Karpas-422 (cell line): ENCODE results near the gene STAC3. TPM values are rescaled to one million over a fixed set of nuclear protein-coding genes. Genes with fewer than 3 reads are reported as not detected.

Source experiments
- DNase-seq: peaks from one replicate; pipeline ENCODE4 v3.0.0-alpha.2; 2015
- H2AFZ ChIP-seq: fragments of 200-600 bp; sonication (generic); 2 replicates; pipeline ENCODE4 v1.6.1; 2014; ENCODE audit warnings: antibody characterized with exemption, low read length, mixed read lengths
- H3K27ac ChIP-seq: fragments of 200-600 bp; sonication (generic); 2 replicates; pipeline ENCODE4 v1.5.1; 2014; ENCODE audit warnings: mild to moderate bottlenecking, low read length, moderate library complexity
- H3K27me3 ChIP-seq: fragments of 200-600 bp; sonication (generic); 2 replicates; pipeline ENCODE4 v1.6.1; 2014; ENCODE audit warnings: low read length, mixed read lengths
- H3K36me3 ChIP-seq: fragments of 200-600 bp; sonication (generic); 2 replicates; pipeline ENCODE4 v1.6.1; 2014; ENCODE audit warnings: low read length, mixed read lengths; ENCODE audit not compliant: insufficient read depth
- H3K4me1 ChIP-seq: fragments of 200-600 bp; sonication (generic); 2 replicates; pipeline ENCODE4 v1.6.1; 2014; ENCODE audit warnings: mild to moderate bottlenecking, low read length, mixed read lengths
- H3K4me2 ChIP-seq: fragments of 200-600 bp; sonication (generic); 2 replicates; pipeline ENCODE4 v1.6.1; 2014; ENCODE audit warnings: low read length, low read depth, mild to moderate bottlenecking; ENCODE audit not compliant: poor library complexity, severe bottlenecking
- H3K4me3 ChIP-seq: fragments of 200-600 bp; sonication (generic); 2 replicates; pipeline ENCODE4 v1.5.1; 2014; ENCODE audit warnings: mild to moderate bottlenecking, antibody characterized with exemption, low read length, mixed read lengths
- H3K79me2 ChIP-seq: fragments of 200-600 bp; sonication (generic); 2 replicates; pipeline ENCODE4 v1.6.1; 2014; ENCODE audit warnings: mild to moderate bottlenecking, low read length, mixed read lengths
- H3K9ac ChIP-seq: fragments of 200-600 bp; sonication (generic); 2 replicates; pipeline ENCODE4 v1.6.0; 2014; ENCODE audit warnings: low read length
- H3K9me2 ChIP-seq: fragments of 200-600 bp; sonication (generic), shearing (Covaris generic); replicated peaks from 2 replicates; pipeline ENCODE4 v1.6.0; 2014; ENCODE audit warnings: mild to moderate bottlenecking, low read length, moderate library complexity; ENCODE audit not compliant: insufficient read depth
- H3K9me3 ChIP-seq: fragments of 300-700, 200-600 bp; sonication (generic); 2 replicates; pipeline ENCODE4 v1.6.1; 2014; ENCODE audit warnings: low read length, mixed read lengths
- H4K20me1 ChIP-seq: fragments of 200-600 bp; sonication (generic); 2 replicates; pipeline ENCODE4 v1.6.1; 2014; ENCODE audit warnings: mild to moderate bottlenecking, antibody characterized with exemption, low read length, low read depth; ENCODE audit not compliant: insufficient read depth
- total RNA-seq: library from RNA; depleted of rRNA; stranded (reverse); fragments of >200 nt; shearing (Covaris generic); gene quantifications from 2 replicates; pipeline ENCODE4 v1.2.3, GENCODE V29; 2014; ENCODE audit warnings: low replicate concordance

Gene STAC3
- total RNA-seq, 1 experiment from 2014 or later: 5.9 TPM

GRCh38 chr12:57240066-57240921 is 10.7 kb downstream of the STAC3 start:
- H3K27ac ChIP-seq: peak overlapping the region; percentile 98
- H3K79me2 ChIP-seq: no peaks in the 10 kb centered on the region
- peaks cover 81% of the 10 kb centered on the region for H3K4me1 ChIP-seq
- peak; percentile 91 for DNase-seq
- H3K27me3 ChIP-seq: no peaks in the 10 kb centered on the region
- H3K9ac ChIP-seq: peak overlapping the region; percentile 98
- H3K9me3 ChIP-seq: no peaks in the 10 kb centered on the region
- no peaks in the 10 kb centered on the region for H3K36me3 ChIP-seq
- no peak overlapping the region for H2AFZ ChIP-seq
- peak overlapping the region; percentile 99 for H3K4me2 ChIP-seq
- H3K4me3 ChIP-seq: peak overlapping the region; percentile 69
- H4K20me1 ChIP-seq: peaks cover 7% of the 10 kb centered on the region; the same call in 1 of the 2 replicates
- no peaks in the 10 kb centered on the region for H3K9me2 ChIP-seq

- Histone ChIP-seq H2AFZ (0 out of 2 replicates have a peak overlapping the region, but pooled peaks have one; percentile 18), H3K9me3 (no peaks in the 10 kb centered on the region), H3K27ac (peak overlapping the region; percentile 98)
These were observed 11.4 kb downstream of the STAC3 start for GRCh38 chr12:57239587-57240065.

DNA sequence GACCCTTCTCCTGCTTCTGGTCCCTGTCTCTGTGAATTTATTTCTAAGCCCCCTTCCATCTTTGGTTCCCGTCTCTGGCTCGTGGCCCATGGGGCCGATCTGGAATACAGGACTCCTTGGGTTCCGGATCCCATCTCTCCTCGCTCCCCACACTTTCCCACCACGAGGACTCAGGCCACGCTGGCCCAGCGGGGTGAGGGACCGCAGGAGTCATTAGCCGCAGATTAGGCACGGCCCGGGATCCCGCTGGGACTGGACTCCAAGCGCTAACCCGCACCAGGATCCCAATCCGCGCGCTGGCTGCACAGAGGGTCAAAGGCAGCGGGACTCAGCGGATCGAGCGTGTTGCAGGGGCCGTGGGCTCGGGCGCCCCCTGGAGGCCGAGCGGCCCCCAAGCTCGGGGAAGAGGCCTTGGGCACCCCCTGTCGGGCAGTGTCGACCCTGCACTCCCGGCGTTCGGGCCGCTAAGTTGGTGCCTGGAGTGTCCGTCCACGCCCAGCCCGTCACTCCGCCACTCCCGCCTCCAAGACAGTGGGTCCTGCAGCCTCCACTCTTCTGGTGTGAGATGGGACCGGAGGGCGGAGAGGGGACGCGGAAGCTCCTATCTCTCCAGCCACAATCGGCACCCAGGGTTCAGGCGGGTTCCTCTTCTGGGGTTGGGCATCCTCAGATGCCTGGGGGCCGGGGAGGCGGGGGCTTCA is 12.0 kb downstream of the STAC3 start:
- no peaks in the 10 kb centered on the region for H3K27me3 ChIP-seq
- H2AFZ ChIP-seq: no peak overlapping the region
- no peaks in the 10 kb centered on the region for H3K36me3 ChIP-seq
- H4K20me1 ChIP-seq: peaks cover 7% of the 10 kb centered on the region; the same call in 1 of the 2 replicates
- H3K9me3 ChIP-seq: no peaks in the 10 kb centered on the region
- peak overlapping the region; percentile 98 for H3K27ac ChIP-seq
- peak; percentile 96 for DNase-seq
- peaks cover 89% of the 10 kb centered on the region for H3K4me1 ChIP-seq
- H3K4me2 ChIP-seq: peak overlapping the region; percentile 99
- no peaks in the 10 kb centered on the region for H3K9me2 ChIP-seq
- peak overlapping the region; percentile 69 for H3K4me3 ChIP-seq
- no peaks in the 10 kb centered on the region for H3K79me2 ChIP-seq
- peak overlapping the region; percentile 98 for H3K9ac ChIP-seq

More at GRCh38 chr12:57239587-57240065, 11.4 kb downstream of the STAC3 start:
- DNase-seq: peak; percentile 65
- Histone ChIP-seq H3K4me2 (peak overlapping the region; percentile 99), H3K79me2 (no peaks in the 10 kb centered on the region), H3K4me1 (peaks cover 88% of the 10 kb centered on the region), H4K20me1 (peaks cover 7% of the 10 kb centered on the region; the same call in 1 of the 2 replicates), H3K4me3 (peak overlapping the region; percentile 69), H3K9ac (peak overlapping the region; percentile 98), H3K9me2 (no peaks in the 10 kb centered on the region), H3K36me3 (no peaks in the 10 kb centered on the region), H3K27me3 (no peaks in the 10 kb centered on the region)

DNA sequence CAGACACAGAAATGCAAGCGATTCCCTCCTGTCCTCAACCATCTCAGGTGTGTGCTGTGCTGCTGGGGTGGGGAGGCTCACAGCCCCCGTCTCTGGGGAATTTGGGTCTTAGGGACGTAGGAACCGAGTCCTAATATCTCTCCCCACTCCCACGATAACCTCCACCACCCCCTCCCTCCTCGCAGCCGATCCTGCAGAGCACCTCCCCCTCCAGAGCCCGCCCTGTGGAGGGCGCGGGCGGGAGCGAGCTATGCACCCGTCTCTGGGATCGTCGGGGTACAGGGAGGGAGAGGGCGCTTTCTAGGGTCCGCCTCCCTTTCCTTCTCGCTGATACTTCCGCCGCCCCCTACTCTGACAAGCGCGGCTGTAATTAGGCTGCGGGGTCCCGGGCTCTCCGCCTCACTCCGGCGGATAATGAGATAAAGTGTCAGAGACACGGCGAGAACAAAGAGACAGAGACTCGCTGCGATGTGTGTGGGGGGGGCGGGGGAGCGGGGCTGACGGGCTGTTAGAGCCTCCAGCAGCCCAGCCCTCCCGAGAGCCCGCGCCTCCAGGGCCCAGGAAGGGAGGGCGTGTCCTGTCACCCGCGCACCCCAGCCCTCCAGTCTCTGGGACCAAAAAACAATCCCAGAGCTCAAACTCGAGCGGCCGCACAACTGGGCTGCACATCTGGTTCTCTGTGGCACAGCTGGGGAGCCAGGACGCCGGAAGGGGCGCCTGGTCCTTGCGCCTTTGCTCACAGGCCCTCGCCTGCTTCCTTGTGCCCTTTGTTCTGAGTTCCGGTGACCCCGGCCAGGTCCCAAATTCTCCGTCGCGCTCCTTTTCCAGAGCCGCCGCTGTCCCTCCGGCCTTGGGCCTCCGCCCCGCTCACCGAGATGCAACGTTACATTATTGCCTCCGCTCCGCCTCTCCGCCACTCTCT is 12.8 kb downstream of the STAC3 start:
- DNase-seq: no peak
- no peaks in the 10 kb centered on the region for H3K27me3 ChIP-seq
- H3K9ac ChIP-seq: 0 out of 2 replicates have a peak overlapping the region, but pooled peaks have one; percentile 41
- H2AFZ ChIP-seq: no peak overlapping the region
- peaks cover 89% of the 10 kb centered on the region for H3K4me1 ChIP-seq
- peaks cover 7% of the 10 kb centered on the region; the same call in 1 of the 2 replicates for H4K20me1 ChIP-seq
- H3K79me2 ChIP-seq: no peaks in the 10 kb centered on the region
- H3K9me2 ChIP-seq: no peaks in the 10 kb centered on the region
- no peaks in the 10 kb centered on the region for H3K9me3 ChIP-seq
- peak overlapping the region; percentile 37; the same call in 1 of the 2 replicates for H3K4me3 ChIP-seq
- no peaks in the 10 kb centered on the region; the same call in 1 of the 2 replicates for H3K36me3 ChIP-seq
- peak overlapping the region; percentile 99 for H3K4me2 ChIP-seq
- no peak overlapping the region for H3K27ac ChIP-seq

DNA sequence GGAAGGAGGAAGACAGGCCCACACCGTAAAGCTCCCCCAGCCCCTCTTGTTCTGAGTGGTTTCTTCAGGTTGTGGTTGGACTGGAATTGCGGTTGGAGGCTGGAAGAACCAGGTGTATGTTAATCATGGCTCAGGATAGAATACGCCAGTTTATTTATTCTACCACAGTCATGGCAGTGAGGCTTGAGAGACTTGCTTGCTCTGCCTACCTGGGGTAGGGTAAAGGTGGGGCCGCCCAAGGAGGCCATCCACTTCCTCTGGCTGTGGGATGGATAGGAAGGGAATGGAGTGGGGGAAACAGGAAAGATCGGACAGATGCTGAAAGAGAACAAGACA is 13.4 kb downstream of the STAC3 start:
- H3K27me3 ChIP-seq: no peaks in the 10 kb centered on the region
- DNase-seq: no peak
- H4K20me1 ChIP-seq: peaks cover 12% of the 10 kb centered on the region; the same call in 1 of the 2 replicates
- peaks cover 6% of the 10 kb centered on the region for H3K36me3 ChIP-seq
- no peaks in the 10 kb centered on the region for H3K79me2 ChIP-seq
- no peak overlapping the region for H3K4me3 ChIP-seq
- H3K9me3 ChIP-seq: no peaks in the 10 kb centered on the region
- no peaks in the 10 kb centered on the region for H3K9me2 ChIP-seq
- H3K4me2 ChIP-seq: no peak overlapping the region
- H3K4me1 ChIP-seq: peaks cover 89% of the 10 kb centered on the region
- H2AFZ ChIP-seq: no peak overlapping the region
- no peak overlapping the region for H3K9ac ChIP-seq
- no peak overlapping the region for H3K27ac ChIP-seq

DNA sequence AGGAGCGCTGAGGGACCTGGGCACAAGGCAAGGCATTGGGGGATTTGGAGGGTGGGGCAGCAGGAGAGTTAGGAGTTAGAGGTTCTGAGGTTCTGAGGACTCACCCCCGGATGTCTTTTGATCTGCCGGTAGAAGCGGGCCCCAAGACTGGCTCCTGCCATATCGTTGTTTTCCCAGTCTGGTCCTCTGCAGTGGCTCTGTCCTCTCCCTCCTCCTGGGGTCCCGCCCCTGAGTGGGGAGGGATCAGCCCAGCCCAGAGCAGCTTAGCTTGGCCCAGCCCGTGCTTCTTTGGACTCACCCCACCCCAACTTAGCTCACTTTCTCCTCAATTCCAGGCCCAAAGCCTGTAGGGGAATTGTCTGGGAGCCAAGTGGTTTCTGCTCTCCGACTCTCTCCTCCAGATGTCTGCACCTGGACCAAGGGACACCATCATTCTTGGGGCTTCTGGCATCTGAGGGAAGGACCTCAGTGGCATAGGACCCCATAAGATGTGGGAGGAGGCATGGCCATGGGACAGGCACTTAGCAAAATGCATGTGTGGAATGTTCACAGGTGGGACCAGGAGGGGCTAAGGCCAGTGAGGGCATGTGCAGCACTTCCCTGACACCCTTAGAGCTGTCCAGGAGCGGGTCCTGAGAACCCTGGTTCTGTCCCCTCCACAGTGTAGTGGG is 13.9 kb downstream of the STAC3 start:
- no peak overlapping the region for H2AFZ ChIP-seq
- H3K27ac ChIP-seq: no peak overlapping the region
- peaks cover 11% of the 10 kb centered on the region for H3K36me3 ChIP-seq
- H3K79me2 ChIP-seq: no peaks in the 10 kb centered on the region
- H3K4me2 ChIP-seq: no peak overlapping the region
- H3K4me1 ChIP-seq: peaks cover 89% of the 10 kb centered on the region
- H3K9ac ChIP-seq: no peak overlapping the region
- DNase-seq: no peak
- H3K27me3 ChIP-seq: no peaks in the 10 kb centered on the region
- H3K9me2 ChIP-seq: no peaks in the 10 kb centered on the region
- no peaks in the 10 kb centered on the region for H3K9me3 ChIP-seq
- H3K4me3 ChIP-seq: no peak overlapping the region
- H4K20me1 ChIP-seq: peaks cover 17% of the 10 kb centered on the region; the same call in 1 of the 2 replicates

DNA sequence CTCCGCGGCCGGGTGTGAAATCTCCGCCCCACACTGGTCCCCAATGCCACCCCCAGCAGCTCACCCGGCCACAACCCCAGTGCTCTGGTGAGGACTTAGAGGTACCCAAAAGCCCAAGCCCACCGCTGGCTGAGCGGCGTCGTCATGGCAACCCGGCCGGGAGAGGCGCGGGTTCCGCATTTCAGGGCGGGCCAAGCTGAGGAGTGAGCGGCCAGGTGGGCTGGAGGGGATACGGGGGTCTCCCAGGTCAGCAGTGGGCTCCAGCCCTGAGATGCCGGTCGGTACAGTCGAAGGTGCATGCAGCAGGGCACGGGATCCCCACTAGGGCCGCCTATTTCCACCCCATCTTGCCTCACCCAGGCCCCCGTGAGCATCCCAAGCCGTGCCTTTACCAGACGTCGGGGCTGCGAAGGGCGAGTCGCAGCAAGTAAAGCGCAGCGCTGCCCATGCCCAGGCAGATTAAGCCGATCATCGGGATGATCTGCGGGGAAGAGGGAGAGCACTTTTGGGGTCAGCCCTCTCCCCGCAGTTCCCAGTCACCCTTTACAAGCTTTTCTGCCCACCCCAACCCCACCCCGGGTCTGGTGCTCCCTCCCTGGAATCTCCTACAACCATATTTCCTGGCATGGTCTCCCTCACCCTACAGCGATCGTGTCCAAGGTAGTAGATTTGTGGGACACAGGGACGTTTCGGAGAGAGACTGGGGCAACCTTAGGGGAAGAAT is 14.6 kb downstream of the STAC3 start:
- Histone ChIP-seq H3K36me3 (peaks cover 18% of the 10 kb centered on the region), H3K9me3 (no peaks in the 10 kb centered on the region), H3K4me3 (no peak overlapping the region), H4K20me1 (peaks cover 19% of the 10 kb centered on the region), H3K27me3 (no peaks in the 10 kb centered on the region), H3K27ac (no peak overlapping the region), H3K4me1 (peaks cover 89% of the 10 kb centered on the region), H3K79me2 (peaks cover 5% of the 10 kb centered on the region), H3K9ac (no peak overlapping the region), H2AFZ (no peak overlapping the region), H3K4me2 (no peak overlapping the region), H3K9me2 (no peaks in the 10 kb centered on the region)
- DNase-seq: peak; percentile 78
